ENCODE results near the gene UBE2E2.

Gene UBE2E2

GRCh38 chr3:23276913-23277658, 74.0 kb downstream of the UBE2E2 start:
- DNase-seq: no peak

- no peak for DNase-seq
Observed at GRCh38 chr3:23277688-23278087, 74.6 kb downstream of the UBE2E2 start.

GRCh38 chr3:23283625-23284024, 80.5 kb downstream of the UBE2E2 start:
- no peak for DNase-seq

GRCh38 chr3:23288286-23288685, 85.2 kb downstream of the UBE2E2 start:
- DNase-seq: peak in 1 of 4 experiments; percentile 11

- no peak for DNase-seq
Observed at GRCh38 chr3:23288715-23289114, 85.6 kb downstream of the UBE2E2 start.

GRCh38 chr3:23292432-23292831, 89.3 kb downstream of the UBE2E2 start:
- no peak for DNase-seq

GRCh38 chr3:23294770-23295387, 91.8 kb downstream of the UBE2E2 start:
- no peak for DNase-seq

- no peak for DNase-seq
Observed at GRCh38 chr3:23301819-23302218, 98.7 kb downstream of the UBE2E2 start.

- no peak for DNase-seq
Observed at GRCh38 chr3:23302271-23302670, 99.1 kb downstream of the UBE2E2 start.

GRCh38 chr3:23303601-23304217, 100.6 kb downstream of the UBE2E2 start:
- no peak for DNase-seq

GRCh38 chr3:23304424-23304823, 101.3 kb downstream of the UBE2E2 start:
- DNase-seq: no peak

- DNase-seq: no peak
Observed at GRCh38 chr3:23308986-23309625, 106.0 kb downstream of the UBE2E2 start.

- DNase-seq: no peak
Observed at GRCh38 chr3:23312866-23313265, 109.7 kb downstream of the UBE2E2 start.

GRCh38 chr3:23314981-23315762, 112.0 kb downstream of the UBE2E2 start:
- no peak for DNase-seq

GRCh38 chr3:23316924-23317323, 113.8 kb downstream of the UBE2E2 start:
- DNase-seq: no peak

- DNase-seq: no peak
Observed at GRCh38 chr3:23319366-23320312, 116.5 kb downstream of the UBE2E2 start.

- no peak for DNase-seq
Observed at GRCh38 chr3:23320586-23321570, 117.8 kb downstream of the UBE2E2 start.

GRCh38 chr3:23324745-23325144, 121.6 kb downstream of the UBE2E2 start:
- DNase-seq: peak in 2 of 4 experiments; percentile 35 to 42

- DNase-seq: peak in 1 of 4 experiments; percentile 26
Observed at GRCh38 chr3:23325466-23326065, 122.4 kb downstream of the UBE2E2 start.
